OCI-LY7 (cell line): ENCODE measurements around the gene ZNF467. TPM values are rescaled to one million over a fixed set of nuclear protein-coding genes. Genes with fewer than 3 reads are reported as not detected.

Source experiments
- BruUV-seq: library from RNA; stranded (reverse); fragments of 400-500 nt; replicated peaks from 2 replicates; lab custom pipeline; 2021; lab: Mats Ljungman, UMichigan
- CTCF ChIA-PET: fragments of 300-600 bp; sonication (Branson Sonifier 250); formaldehyde crosslinking; loops from one replicate; lab custom pipeline; 2022; ENCODE audit warnings: antibody characterized with exemption; ENCODE audit not compliant: unreplicated experiment; lab: Charles Lee
- POLR2A ChIA-PET: fragments of 300-600 bp; sonication (Branson Sonifier 250); formaldehyde crosslinking; loops from one replicate; lab custom pipeline; 2022; ENCODE audit warnings: antibody characterized with exemption; lab: Charles Lee
- DNase-seq: peaks from one replicate; pipeline ENCODE4 v3.0.0-alpha.2; 2015; ENCODE audit warnings: low spot score
- H2AFZ ChIP-seq: fragments of 200-600 bp; sonication (generic), shearing (Covaris generic); 2 replicates; pipeline ENCODE4 v1.6.1; 2014; ENCODE audit warnings: mild to moderate bottlenecking, antibody characterized with exemption, low read length, moderate library complexity
- H3K27ac ChIP-seq: fragments of 200-600 bp; sonication (generic); 2 replicates; pipeline ENCODE4 v1.5.1; 2014; ENCODE audit warnings: mixed run types, low read depth, mild to moderate bottlenecking, moderate library complexity, low read length, inconsistent platforms; ENCODE audit not compliant: poor library complexity, severe bottlenecking
- H3K36me3 ChIP-seq: fragments of 200-600 bp; sonication (generic); 2 replicates; pipeline ENCODE4 v1.6.1; 2014; ENCODE audit warnings: mild to moderate bottlenecking, antibody characterized with exemption, low read length, moderate library complexity, mixed read lengths; ENCODE audit not compliant: insufficient read depth
- H3K4me1 ChIP-seq: fragments of 200-600 bp; sonication (generic); 2 replicates; pipeline ENCODE4 v1.5.1; 2014; ENCODE audit warnings: mild to moderate bottlenecking, low read length; ENCODE audit not compliant: insufficient read depth, poor library complexity, severe bottlenecking
- H3K4me2 ChIP-seq: fragments of 200-600 bp; sonication (generic); 2 replicates; pipeline ENCODE4 v1.6.1; 2014; ENCODE audit warnings: mild to moderate bottlenecking, low read length
- H3K4me3 ChIP-seq: fragments of 200-600 bp; sonication (generic); 2 replicates; pipeline ENCODE4 v1.5.1; 2014; ENCODE audit warnings: mild to moderate bottlenecking, low read depth, low read length; ENCODE audit not compliant: poor library complexity, severe bottlenecking
- H3K79me2 ChIP-seq: fragments of 200-600 bp; sonication (generic); 2 replicates; pipeline ENCODE4 v1.6.1; 2016; ENCODE audit warnings: low read depth, mild to moderate bottlenecking, low read length, moderate library complexity, mixed read lengths; ENCODE audit not compliant: insufficient read depth
- H3K9me2 ChIP-seq: fragments of 200-600 bp; sonication (generic); 2 replicates; pipeline ENCODE4 v1.6.1; 2016; ENCODE audit warnings: mild to moderate bottlenecking, low read length, mixed read lengths; ENCODE audit not compliant: insufficient read depth
- H3K9me3 ChIP-seq: fragments of 200-600 bp; sonication (generic); 2 replicates; pipeline ENCODE4 v1.6.1; 2014; ENCODE audit warnings: mild to moderate bottlenecking, mixed run types, low read length, mixed read lengths
- H4K20me1 ChIP-seq: fragments of 200-600 bp; sonication (generic); 2 replicates; pipeline ENCODE4 v1.6.1; 2014; ENCODE audit warnings: mild to moderate bottlenecking, antibody characterized with exemption, low read length, moderate library complexity, mixed read lengths; ENCODE audit not compliant: insufficient read depth
- EZH2phosphoT487 ChIP-seq: fragments of 200-600 bp; sonication (generic); IDR thresholded peaks from 2 replicates; pipeline ENCODE4 v1.6.1; 2018; ENCODE audit warnings: low read depth, borderline replicate concordance, mild to moderate bottlenecking, mixed run types, antibody characterized with exemption, low read length, moderate library complexity, mixed read lengths
- intact Hi-C: fragments of 100-400 bp; cut with micrococcal nuclease; formaldehyde crosslinking; loops from one replicate; pipeline ENCODE4 v1.10.0; 2022; ENCODE audit not compliant: unreplicated experiment
- total RNA-seq, 2 experiments: library from RNA; depleted of rRNA in 1 of 2; stranded (reverse); fragments of >200 nt in 1 of 2; shearing (Covaris generic) in 1 of 2; gene quantifications; 2 replicates each; pipeline ENCODE4 v1.2.3, GENCODE V29; 2014 to 2022
- TF ChIP-seq, protein P1 (sequence below): fragments of 200-600 bp; sonication (generic); conservative IDR thresholded peaks from 2 replicates; pipeline ENCODE4 v1.5.1; 2014; ENCODE audit warnings: mild to moderate bottlenecking, antibody characterized with exemption, low read length, moderate library complexity, mixed read lengths

Gene ZNF467
- total RNA-seq, 2 experiments from 2014 or later = 0.22 to 0.40 TPM

DNA sequence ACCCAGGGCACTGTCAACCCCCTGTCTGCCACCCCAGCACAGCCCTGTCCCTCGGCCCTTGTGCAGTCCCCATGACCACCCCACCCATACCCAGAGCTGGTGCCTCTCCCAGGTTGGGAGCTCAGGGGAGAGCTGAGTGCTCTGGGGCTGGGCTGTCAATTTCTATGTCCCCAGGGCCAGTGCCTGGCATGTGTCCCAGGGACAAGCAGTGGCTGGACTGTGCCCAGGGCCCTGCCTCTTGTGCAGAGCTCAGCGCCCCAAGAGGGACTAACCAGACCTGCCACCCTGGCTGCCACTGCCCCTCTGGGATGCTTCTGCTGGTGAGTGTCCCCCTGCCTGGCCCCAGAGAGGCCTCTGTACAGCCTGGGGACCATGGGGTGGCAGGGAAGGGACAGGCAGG lies 35.8 kb upstream of the ZNF467 start:
- no peak for TF ChIP-seq EZH2phosphoT487
- TF ChIP-seq, protein P1, sequence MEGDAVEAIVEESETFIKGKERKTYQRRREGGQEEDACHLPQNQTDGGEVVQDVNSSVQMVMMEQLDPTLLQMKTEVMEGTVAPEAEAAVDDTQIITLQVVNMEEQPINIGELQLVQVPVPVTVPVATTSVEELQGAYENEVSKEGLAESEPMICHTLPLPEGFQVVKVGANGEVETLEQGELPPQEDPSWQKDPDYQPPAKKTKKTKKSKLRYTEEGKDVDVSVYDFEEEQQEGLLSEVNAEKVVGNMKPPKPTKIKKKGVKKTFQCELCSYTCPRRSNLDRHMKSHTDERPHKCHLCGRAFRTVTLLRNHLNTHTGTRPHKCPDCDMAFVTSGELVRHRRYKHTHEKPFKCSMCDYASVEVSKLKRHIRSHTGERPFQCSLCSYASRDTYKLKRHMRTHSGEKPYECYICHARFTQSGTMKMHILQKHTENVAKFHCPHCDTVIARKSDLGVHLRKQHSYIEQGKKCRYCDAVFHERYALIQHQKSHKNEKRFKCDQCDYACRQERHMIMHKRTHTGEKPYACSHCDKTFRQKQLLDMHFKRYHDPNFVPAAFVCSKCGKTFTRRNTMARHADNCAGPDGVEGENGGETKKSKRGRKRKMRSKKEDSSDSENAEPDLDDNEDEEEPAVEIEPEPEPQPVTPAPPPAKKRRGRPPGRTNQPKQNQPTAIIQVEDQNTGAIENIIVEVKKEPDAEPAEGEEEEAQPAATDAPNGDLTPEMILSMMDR = no peak
- no peaks in the 10 kb centered on the region for H3K9me3 ChIP-seq
- H3K79me2 ChIP-seq = no peaks in the 10 kb centered on the region
- H4K20me1 ChIP-seq = no peaks in the 10 kb centered on the region
- no peak for DNase-seq
- POLR2A ChIA-PET = no interaction called here
- H3K4me3 ChIP-seq = no peak overlapping the region
- BruUV-seq = no TSS peak
- H3K4me1 ChIP-seq = no peaks in the 10 kb centered on the region
- no peak overlapping the region for H3K27ac ChIP-seq
- H3K9me2 ChIP-seq = no peaks in the 10 kb centered on the region
- intact Hi-C loops = no loop called here
- no peak overlapping the region for H2AFZ ChIP-seq
- no peak overlapping the region for H3K4me2 ChIP-seq
- CTCF ChIA-PET = interaction anchor here (0.6 kb wide), 1 partner anchor 32 kb away, joined by 3 read pairs; no protein-coding TSS in a partner anchor
- no peaks in the 10 kb centered on the region for H3K36me3 ChIP-seq

DNA sequence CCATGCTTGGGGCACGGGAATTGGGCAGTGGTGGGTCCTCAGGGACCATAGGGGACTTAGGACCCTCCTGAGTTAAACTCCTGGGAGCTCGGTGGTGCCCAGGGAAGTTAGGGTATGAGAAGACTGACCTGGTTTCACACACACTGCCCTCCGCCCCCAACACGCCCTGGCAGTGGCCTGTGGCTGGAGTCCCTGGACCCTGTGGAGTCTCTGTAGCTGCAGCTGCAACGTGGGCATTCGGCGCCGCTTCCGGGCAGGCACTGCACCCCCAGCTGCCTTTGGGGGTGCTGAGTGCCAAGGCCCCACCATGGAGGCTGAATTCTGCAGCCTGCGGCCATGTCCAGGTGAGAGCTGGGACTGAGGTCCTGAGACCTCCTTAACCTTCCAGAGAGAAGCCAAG lies 34.9 kb upstream of the ZNF467 start:
- no peak overlapping the region for H2AFZ ChIP-seq
- H3K4me3 ChIP-seq = no peak overlapping the region
- ChIA-PET CTCF (no interaction called here), POLR2A (no interaction called here)
- TF ChIP-seq, protein P1 = no peak
- no peak for TF ChIP-seq EZH2phosphoT487
- no peak overlapping the region for H3K27ac ChIP-seq
- DNase-seq = no peak
- intact Hi-C loops = no loop called here
- no peaks in the 10 kb centered on the region for H3K4me1 ChIP-seq
- no peak overlapping the region for H3K4me2 ChIP-seq
- H3K36me3 ChIP-seq = no peaks in the 10 kb centered on the region
- no peaks in the 10 kb centered on the region for H4K20me1 ChIP-seq
- no peaks in the 10 kb centered on the region for H3K9me2 ChIP-seq
- no TSS peak for BruUV-seq
- no peaks in the 10 kb centered on the region for H3K79me2 ChIP-seq
- no peaks in the 10 kb centered on the region for H3K9me3 ChIP-seq

DNA sequence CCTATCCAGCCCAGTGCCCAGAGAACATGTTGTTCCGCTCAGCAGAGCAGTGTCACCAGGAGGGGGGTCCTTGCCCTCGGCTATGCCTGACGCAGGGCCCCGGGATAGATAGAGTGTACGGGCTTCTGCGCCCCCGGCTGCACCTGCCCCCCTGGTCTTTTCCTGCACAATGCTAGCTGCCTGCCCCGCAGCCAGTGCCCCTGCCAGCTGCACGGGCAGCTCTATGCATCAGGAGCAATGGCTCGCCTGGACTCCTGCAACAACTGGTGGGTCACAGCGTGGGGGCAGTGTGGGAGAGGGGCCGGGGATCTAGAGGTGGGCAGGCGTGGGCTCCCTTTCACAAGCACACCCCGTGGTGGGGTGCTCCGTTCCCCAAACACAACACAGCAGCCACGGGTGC lies 33.3 kb upstream of the ZNF467 start:
- no peaks in the 10 kb centered on the region for H3K9me3 ChIP-seq
- H3K79me2 ChIP-seq = no peaks in the 10 kb centered on the region
- no peaks in the 10 kb centered on the region for H4K20me1 ChIP-seq
- no peaks in the 10 kb centered on the region for H3K9me2 ChIP-seq
- no peaks in the 10 kb centered on the region for H3K4me1 ChIP-seq
- H3K36me3 ChIP-seq = no peaks in the 10 kb centered on the region
- no TSS peak for BruUV-seq
- CTCF ChIA-PET = no interaction called here
- TF ChIP-seq EZH2phosphoT487 = no peak
- TF ChIP-seq, protein P1 = no peak
- no peak overlapping the region for H3K27ac ChIP-seq
- DNase-seq = no peak
- H3K4me2 ChIP-seq = no peak overlapping the region
- no peak overlapping the region for H3K4me3 ChIP-seq
- POLR2A ChIA-PET = interaction anchor here (0.6 kb wide), 1 partner anchor 568 kb away, joined by 3 read pairs; no protein-coding TSS in a partner anchor
- intact Hi-C loops = no loop called here
- no peak overlapping the region for H2AFZ ChIP-seq
